GM21737 (cell line): ENCODE data around the gene BUB1B.
"Not testable (repeated sequence)": the region's sequence is repeated elsewhere in the genome, so short reads cannot be mapped to it uniquely, and the experiment has no call there.

Source experiments
- ATAC-seq: cut with Tn5 transposase; IDR thresholded peaks from one replicate; pipeline ENCODE4 v1.9.1; 2021; ENCODE audit warnings: mild to moderate bottlenecking, moderate library complexity; ENCODE audit not compliant: unreplicated experiment

The BUB1B gene, protein sequence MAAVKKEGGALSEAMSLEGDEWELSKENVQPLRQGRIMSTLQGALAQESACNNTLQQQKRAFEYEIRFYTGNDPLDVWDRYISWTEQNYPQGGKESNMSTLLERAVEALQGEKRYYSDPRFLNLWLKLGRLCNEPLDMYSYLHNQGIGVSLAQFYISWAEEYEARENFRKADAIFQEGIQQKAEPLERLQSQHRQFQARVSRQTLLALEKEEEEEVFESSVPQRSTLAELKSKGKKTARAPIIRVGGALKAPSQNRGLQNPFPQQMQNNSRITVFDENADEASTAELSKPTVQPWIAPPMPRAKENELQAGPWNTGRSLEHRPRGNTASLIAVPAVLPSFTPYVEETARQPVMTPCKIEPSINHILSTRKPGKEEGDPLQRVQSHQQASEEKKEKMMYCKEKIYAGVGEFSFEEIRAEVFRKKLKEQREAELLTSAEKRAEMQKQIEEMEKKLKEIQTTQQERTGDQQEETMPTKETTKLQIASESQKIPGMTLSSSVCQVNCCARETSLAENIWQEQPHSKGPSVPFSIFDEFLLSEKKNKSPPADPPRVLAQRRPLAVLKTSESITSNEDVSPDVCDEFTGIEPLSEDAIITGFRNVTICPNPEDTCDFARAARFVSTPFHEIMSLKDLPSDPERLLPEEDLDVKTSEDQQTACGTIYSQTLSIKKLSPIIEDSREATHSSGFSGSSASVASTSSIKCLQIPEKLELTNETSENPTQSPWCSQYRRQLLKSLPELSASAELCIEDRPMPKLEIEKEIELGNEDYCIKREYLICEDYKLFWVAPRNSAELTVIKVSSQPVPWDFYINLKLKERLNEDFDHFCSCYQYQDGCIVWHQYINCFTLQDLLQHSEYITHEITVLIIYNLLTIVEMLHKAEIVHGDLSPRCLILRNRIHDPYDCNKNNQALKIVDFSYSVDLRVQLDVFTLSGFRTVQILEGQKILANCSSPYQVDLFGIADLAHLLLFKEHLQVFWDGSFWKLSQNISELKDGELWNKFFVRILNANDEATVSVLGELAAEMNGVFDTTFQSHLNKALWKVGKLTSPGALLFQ

DNA sequence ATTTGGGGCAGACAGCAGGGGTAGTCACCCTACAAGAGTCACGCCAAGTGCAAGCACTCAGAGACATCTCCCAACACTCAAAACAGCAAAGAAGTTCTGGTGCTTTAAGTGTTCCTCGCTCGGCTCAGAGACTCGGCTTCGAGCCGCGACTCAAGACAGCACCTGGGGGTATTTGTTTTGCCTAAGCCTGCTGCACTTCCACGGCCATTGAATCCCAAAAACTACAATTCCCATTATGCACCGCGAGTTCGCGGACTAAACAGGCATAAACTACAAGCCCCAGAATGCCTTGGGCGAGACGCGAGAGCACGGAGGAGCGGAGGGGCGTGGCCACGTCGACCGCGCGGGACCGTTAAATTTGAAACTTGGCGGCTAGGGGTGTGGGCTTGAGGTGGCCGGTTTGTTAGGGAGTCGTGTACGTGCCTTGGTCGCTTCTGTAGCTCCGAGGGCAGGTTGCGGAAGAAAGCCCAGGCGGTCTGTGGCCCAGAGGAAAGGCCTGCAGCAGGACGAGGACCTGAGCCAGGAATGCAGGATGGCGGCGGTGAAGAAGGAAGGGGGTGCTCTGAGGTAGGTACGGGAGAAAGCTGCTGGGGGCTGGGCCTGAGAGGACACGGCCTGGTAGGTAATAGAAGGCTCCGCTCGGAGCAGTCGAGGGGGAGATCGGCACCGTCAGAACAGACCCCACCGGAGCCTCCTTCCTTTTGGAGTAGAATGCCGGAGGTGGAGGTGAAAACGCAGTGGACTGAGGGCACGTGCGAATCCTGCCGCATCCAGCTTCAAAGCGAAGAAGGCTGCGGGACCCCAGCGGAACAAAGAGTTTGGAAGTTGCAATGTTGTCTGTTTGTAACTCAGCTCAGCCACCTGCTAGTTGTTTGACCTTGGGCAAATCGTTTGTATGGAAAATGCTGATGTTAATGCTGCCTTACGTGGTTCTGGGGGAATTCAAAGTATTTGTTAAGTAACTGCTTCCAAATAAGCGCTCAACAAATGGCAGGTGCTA lies at the start of gene BUB1B:
BUB1B (plus strand) TSS at position 381 of the 1,000 bp plus-strand sequence; CDS start at position 533, 152 bp downstream.
- ATAC-seq: peak; percentile 84

DNA sequence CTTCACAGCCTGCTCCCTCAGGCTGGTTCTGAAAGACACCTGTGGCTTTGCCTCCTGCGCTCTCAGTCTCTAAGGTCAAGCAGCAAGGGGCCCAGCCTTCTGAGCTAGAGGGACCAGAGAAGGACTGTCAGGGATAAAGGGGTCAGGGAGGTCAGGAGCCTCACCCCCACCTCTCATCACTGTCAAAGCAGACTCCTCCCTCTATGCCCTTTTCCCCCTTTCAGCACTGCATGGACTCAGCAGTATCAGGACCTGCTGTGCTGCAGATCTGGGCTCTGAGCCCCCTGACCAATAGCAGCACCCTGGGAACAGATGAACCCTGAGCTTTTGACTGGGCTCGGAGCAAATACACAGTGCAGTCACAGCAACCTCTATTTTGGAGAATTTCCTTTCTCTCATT lies 49.0 kb upstream of the BUB1B start:
- no peak for ATAC-seq

DNA sequence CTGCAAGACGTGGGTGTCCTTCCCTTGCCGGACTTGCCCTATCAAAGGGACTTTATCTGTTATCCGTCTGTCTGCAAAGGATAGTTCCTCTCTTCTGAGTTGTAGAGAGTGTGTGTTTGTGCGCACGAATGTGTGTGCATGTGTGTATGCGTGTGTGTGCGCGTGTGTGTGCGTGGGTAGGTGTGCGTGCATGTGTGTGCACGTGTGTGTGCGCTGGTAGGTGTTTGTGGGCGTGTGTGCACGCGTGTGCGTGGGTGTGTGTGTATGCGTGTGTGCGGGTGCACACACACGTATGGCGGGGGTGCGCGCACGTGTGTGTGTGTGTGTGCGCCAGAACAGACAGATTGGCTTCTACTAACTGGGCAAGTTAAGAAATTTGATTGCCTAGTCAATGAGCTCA lies 48.1 kb upstream of the BUB1B start:
- no peak for ATAC-seq

DNA sequence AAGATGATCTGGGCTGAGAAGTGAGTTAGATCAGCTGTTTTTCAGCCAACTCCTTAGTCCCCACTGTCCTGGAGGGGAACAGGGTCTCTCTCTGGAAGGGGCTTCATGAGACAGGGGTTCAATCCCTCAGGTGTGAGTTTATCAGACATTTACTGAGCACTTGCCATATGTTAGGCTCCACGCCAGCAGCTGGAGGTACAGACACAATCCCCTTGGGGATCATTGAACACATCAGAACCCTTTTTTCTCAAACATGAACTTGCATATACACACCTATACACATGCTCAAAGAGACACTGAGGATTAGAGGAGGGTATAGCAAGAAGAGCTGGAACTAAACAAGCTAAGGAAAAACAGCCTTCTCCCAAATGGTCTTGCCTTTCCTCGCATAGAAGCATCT lies 46.7 kb upstream of the BUB1B start:
- no peak for ATAC-seq

DNA sequence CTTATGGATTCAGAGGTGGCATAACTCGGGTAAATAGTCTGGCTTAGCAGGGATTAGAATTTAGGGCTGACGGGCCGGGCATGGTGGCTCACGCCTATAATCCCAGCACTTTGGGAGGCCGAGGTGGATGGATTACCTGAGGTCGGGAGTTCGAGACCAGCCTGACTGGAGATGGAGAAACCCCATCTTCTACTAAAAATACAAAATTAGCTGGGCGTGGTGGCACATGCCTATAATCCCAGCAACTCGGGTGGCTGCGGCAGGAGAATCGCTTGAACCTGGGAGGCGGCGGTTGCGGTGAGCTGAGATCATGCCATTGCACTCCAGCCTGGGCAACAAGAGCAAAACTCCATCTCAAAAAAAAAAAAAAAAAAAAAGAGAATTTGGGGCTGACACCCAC lies 45.8 kb upstream of the BUB1B start:
- not testable (repeated sequence) for ATAC-seq

DNA sequence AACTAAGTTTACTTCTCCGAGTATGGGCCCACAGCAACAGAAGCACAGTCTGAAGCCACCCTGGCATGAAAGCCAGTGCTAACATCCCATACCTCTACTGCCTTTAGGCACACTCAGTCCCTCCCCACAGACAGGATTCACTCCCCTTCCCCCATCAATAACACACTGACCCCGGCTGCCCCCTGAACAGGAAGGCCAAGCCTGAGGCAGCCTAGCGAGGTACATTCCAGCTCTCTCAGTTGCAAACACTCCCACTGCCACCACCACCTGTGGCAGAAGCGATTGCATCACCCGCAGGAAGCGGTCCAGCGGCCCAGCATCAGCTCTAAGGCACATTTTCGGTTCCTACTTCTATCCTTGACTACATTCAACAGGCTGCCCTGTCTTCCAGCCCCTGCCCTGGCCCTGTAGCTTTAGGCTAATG lies 45.2 kb upstream of the BUB1B start:
- ATAC-seq: peak; percentile 82

DNA sequence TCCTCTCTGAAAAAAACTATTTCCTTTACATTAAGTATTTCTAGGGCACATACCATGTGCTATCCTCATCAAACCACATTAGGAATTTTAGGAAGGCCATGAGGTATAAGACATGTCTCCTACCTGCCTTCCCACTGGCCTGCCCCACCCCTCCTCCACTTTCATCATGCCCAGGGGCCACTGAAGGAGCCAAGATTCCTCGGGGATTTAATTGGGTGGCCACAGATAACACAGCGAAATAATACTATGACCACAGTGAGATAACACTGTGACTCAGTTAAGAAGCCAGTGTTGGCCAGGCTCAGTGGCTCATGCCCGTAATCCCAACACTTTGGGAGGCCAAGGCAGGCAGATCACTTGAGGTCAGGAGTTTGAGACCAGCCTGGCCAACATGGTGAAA lies 42.4 kb upstream of the BUB1B start:
- ATAC-seq: no peak

DNA sequence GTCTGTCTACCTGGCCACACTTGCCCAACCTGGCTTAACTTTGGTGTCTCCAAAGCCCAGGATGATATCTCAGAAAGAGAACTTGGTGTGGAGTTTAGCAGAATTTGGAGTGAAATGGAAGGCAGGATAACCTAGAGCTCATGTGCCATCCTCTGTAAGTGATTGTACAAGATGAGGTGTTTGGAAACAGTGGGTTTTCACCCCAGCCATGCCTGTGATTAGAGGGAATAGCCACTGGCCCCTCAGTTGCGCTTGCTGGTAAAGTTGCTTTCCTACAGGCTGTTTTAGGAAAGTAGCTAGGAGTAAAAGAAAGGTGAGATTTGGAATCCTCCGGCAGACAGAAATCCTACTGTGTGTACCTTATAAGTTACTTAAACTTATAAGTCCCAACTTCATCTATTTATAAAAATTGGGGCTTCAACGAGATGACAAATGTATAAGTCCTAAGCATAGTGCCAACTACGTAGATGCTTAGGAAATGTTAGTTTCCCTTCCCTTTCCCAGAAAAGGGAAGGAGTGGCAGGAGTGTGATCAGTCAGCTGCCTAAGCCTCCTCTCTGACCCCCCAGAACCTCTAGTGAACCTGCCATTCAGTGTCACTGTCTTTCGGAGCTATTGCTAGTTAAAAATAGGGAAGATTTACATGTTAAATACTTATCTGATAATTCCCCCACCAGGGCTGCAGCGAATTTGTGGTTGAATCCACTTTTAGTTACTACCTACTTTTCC lies 38.8 kb upstream of the BUB1B start:
- no peak for ATAC-seq

DNA sequence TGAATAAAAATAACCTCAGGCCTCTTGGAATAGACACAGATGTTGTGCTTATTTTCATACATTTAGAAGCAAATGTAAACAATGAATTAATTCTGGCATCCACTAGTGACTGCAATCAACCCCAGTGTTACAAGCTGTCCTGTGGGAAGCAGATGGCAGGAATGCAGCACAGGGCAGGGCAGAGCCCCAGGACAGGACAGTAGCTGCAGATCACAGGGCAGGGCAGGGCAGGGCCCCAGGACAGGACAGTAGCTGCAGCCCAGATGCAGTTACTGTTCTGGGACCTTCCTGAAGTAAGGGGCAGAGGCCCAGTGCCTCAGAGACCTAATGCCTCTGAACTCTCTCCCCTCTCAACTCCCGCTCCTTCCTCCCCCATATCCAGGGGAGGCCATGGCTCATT lies 37.9 kb upstream of the BUB1B start:
- ATAC-seq: not testable (repeated sequence)

DNA sequence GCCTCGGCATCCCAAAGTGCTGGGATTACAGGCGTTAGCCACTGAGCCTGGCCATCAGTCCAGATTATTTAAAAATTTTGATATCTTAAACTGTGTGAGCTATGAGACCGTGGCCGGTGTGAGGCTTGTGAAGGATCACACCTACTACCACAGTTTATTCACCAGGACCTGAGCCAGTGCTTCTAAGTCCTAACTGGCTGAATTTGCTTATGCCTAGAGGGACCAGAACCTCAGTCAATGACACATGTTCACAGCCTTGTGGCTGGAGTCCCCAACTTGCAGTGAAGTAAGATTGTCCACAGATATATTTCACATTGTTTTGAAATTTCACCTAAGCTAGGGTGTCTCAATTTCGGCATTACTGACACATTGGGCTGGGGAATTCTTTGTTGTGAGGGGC lies 37.0 kb upstream of the BUB1B start:
- ATAC-seq: not testable (repeated sequence)

DNA sequence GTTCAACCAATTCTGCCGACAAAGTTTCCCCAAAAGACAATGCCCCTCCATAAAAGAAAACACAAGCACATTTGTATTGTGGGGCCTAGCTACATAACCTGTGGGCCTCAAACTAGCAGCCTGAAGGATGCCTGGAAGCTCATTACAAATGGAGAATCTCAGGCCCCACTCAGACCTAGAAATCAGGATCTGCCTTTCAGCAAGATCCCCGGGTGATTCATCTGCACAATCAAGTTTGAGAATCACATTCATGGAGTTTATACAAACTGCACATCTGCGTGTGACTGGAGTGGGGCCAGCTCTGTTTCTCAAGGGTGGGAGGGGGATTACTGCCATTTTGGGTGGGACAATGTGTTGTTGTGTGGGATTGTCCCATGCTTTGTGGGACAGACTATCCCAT lies 36.5 kb upstream of the BUB1B start:
- ATAC-seq: not testable (repeated sequence)

DNA sequence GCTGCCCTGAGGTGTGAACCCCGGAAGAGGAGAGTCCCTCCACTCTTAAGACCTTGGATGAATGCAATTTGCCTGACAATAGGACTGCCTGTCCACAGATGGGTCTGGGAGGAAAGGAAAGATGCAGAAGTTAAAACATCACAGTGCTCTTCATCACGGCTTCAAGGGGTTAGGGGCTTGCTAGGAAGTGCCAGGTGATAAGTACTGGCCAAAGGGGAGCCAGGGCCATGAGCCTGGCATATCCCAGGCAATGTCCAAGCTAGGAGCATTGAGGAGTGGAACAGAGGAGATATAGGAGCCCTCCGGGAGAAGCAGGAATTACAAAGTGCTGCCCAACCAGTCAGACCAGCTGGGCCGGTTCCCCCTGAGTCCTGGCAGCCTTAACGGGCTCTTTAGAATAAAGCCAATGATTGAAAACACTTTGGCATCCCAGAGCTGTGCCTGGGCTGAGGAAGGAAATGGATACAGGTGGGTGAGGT lies 36.0 kb upstream of the BUB1B start:
- ATAC-seq: not testable (repeated sequence)

DNA sequence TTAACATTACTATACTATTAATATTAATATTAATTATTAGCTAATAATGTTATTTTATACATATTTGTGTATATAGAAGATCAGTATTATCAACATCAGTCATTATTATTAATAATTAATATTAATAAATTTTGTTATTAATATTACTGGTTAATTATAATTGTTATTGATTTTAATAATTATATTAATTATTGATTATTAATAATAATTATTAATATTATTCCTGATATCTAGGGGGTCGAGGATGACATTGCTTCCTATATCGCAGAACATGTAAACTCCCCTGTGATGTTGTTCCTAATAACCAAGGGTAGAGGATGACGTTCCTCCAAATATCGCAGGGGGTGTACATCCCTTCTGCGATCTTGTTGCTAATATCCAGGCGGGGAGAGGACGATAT lies 34.9 kb upstream of the BUB1B start:
- no peak for ATAC-seq

DNA sequence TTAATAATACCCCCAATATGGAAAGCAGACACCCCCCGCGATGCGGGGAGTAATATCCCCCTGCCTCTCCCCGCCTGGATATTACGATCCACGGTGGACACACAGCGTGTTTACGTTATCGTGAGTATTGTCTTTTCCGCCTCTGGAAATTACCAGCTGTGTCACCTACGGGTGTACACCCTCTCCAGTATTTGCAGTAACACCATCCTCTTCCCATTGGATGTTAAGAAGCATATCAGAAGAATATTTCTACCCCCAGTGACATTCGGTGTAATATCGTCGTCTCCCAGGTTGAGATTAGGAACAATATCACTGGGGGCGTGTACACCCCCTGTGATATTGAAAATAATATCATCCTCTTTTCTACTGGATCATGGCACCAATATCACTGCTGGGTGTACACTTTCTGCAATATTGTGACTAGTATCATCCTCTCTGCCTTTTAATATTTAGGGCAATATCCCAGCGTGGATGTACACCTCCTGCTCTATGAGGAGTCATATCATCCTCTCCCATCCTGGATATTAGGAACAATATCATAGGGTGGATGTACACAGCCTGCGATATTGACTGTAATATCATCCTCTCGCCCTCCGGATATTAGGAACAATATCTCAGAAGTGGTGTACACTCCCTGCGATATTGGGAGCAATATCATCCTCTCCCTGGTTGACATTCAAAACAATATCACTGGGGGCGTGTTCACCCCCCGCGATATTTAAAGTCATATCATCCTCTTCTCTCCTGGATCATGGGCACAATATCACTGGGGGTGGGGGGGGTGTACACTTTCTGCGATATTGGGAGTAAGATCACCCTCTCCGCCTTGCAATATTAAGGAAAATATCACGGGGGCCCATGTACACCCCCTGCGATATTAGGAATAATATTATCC lies 31.9 kb upstream of the BUB1B start:
- ATAC-seq: no peak

DNA sequence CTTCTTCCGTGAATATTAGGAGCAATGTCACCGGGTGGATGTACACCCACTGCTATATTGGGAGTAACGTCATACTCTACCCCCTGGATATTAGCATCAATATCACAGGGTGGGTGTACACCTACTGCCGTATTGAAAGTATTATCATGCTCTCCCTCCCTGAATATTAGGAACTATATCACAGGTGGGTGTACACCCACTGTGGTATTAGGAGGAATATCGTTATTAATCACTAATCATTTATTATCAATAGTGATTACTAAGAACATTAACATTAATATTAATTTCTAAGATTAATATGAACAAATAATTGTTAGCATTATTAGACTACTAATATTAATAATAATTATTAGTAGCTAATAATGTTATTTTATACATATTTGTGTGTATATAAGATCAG lies 30.8 kb upstream of the BUB1B start:
- ATAC-seq: no peak

DNA sequence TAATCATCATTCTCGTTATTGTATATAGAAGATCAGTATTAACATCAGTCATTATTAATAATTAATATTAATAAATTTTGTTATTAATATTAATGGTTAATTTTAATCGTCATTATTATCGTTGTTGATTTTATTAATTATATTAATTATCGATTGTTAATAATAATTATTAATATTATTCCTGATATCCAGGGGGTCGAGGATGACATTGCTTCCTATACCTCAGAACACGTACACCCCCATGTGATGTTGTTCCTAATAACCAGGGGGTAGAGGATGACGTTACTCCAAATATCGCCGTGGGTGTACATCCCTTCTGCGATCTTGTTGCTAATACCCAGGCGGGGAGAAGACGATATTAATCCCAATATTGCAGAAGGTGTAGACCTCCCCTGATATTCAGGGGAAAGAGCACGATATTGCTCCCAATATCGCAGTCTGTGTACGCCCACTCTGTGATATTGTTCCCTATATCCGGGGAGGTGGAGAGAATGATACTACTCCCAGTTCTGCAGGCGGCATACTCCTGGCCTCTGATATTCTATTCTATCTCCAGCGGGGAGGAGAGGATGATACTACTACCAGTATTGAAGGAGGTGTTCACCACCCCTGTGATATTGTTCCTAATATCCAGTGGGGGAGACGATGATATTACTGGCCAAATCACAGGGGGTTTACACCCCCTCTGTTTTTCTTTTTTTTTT lies 29.9 kb upstream of the BUB1B start:
- no peak for ATAC-seq

DNA sequence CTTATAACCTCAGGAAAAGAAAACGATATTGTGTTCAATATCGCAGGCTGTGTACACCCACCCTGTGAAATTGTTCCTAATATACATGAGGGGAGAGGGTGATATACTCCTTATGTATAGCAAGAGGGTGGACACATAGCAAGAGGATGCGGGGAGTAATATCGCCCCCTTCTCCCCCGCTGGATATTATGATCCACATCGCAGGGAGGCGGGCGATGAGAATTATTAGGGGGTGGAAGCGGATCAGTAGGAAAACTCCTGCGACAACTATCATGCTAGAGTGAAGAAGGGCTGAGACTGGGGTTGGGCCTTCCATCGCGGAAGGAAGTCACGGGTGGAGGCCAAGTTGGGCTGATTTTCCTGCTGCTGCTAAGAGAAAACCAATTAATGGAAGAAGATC lies 27.3 kb upstream of the BUB1B start:
- ATAC-seq: no peak

DNA sequence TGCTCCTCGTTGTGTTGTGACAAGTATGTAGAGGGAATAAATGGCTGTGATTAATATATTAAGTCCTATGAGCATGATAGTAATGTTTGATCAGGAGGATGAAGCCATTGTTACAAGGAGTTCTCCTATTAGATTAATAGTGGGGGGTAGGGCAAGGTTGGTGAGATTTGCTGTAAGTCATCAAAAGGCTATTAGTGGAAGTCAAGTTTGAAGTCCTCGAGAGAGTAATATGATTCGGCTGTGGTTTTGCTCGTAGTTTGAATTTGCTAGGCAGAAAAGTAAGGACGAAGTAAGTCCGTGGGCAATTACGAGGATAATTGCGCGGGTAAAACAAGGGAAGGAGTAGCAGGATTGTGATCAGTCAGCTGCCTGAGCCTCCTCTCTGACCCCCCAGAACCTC lies 26.0 kb upstream of the BUB1B start:
- no peak for ATAC-seq
